Skeletal muscle tissue (tissue), 4 donors: ENCODE data around the gene HMG20A. TPM values are rescaled to one million over a fixed set of nuclear protein-coding genes. Genes with fewer than 3 reads are reported as not detected.

Experiments used
- H3K27ac ChIP-seq: one replicate; pipeline ENCODE4 v1.7.0; 2013; ENCODE audit warnings: mild to moderate bottlenecking, low read depth, low read length, inconsistent platforms
- H3K27me3 ChIP-seq, 3 donors: one replicate each; pipeline ENCODE4 v1.7.0; 2013; ENCODE audit warnings: low read length in 3 of 3; ENCODE audit not compliant: control insufficient read depth in 3 of 3, insufficient read depth in 3 of 3
- H3K36me3 ChIP-seq, 3 donors: one replicate each; pipeline ENCODE4 v1.7.0; 2013; ENCODE audit warnings: low read length in 3 of 3; ENCODE audit not compliant: control insufficient read depth in 3 of 3, insufficient read depth in 3 of 3
- H3K4me1 ChIP-seq, 3 donors: one replicate each; pipeline ENCODE4 v1.7.0; 2013; ENCODE audit warnings: low read length in 3 of 3, mild to moderate bottlenecking in 3 of 3; ENCODE audit not compliant: control insufficient read depth in 3 of 3, insufficient read depth in 3 of 3
- H3K4me3 ChIP-seq, 3 donors: one replicate each; pipeline ENCODE4 v1.7.0; 2013; ENCODE audit warnings: low read length in 3 of 3
- H3K9ac ChIP-seq, 3 donors: one replicate each; pipeline ENCODE4 v1.7.0; 2013; ENCODE audit warnings: low read length in 3 of 3, mild to moderate bottlenecking in 3 of 3, moderate library complexity in 2 of 3, low read depth in 1 of 3
- H3K9me3 ChIP-seq, 3 donors: one replicate each; pipeline ENCODE4 v1.7.0; 2013; ENCODE audit warnings: low read length in 3 of 3; ENCODE audit not compliant: control insufficient read depth in 3 of 3
- total RNA-seq: library from RNA; depleted of rRNA; stranded (reverse); fragments of >200 nt; gene quantifications from one replicate; pipeline ENCODE4 v1.2.3, GENCODE V29; 2014
- donor health status: Osteomylitis.

HMG20A gene
- total RNA-seq, 1 donor from 2014 or later = 30.3 TPM

DNA sequence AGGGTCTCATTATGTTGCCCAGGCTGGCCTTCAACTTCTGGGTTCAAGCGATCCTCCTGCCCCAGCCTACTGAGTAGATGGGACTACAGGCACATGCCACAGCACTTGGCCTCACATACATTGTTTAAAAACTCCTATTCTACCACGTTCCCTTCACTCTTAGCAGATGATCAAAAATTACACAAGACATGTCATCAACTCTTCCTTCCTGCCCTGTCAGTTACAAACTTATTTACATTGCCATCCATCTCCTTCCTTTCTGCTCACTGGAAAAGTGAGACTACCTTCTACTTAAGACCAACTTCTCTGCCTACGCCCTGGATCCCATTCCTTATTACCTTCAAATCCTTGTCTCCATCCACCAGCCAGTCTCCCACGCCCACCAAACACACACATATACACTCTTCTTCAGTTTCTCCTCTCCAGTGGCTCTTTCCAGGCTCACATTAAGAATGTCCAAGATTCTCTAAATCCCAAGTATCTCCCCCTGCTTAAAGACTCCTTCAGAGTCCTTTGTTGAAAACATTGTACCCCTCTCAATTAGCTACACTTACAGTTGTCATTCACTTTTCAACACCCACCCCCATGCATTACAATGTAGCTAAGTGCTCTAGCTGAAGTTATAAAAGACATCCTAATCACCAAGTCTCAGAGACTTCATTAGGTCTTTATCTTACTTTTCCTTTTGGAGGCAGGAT lies 5.1 kb upstream of the HMG20A start:
- no peaks in the 10 kb centered on the region for H3K9me3 ChIP-seq

DNA sequence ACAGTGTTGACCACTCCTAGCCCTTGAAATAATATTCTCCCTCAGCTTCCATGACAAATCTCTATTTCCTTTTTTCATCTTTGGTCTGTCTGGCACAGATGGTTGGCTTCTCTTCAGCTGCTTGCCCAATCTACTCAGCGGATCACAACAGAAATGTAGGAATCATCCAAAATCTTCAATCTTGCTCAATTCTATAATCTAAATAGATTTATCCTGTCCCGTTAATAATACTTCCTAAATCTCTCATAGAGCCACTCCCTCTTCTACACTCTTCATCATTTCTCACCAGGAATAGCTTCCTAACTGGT lies 4.6 kb upstream of the HMG20A start:
- Histone ChIP-seq H3K9me3 (no peaks in the 10 kb centered on the region), H3K9ac (no peak overlapping the region), H3K27ac (no peak overlapping the region), H3K4me3 (no peak overlapping the region), H3K27me3 (no peaks in the 10 kb centered on the region), H3K36me3 (no peaks in the 10 kb centered on the region), H3K4me1 (peaks cover 7 to 35% (median 30%) of the 10 kb centered on the region in 3 donors)

More for the DNA sequence above, 5.1 kb upstream of the HMG20A start:
- no peak overlapping the region for H3K9ac ChIP-seq
- H3K4me3 ChIP-seq = no peak overlapping the region
- H3K4me1 ChIP-seq = peaks cover 6 to 32% (median 29%) of the 10 kb centered on the region in 3 donors
- no peaks in the 10 kb centered on the region for H3K27me3 ChIP-seq
- no peaks in the 10 kb centered on the region for H3K36me3 ChIP-seq
- H3K27ac ChIP-seq = no peak overlapping the region

DNA sequence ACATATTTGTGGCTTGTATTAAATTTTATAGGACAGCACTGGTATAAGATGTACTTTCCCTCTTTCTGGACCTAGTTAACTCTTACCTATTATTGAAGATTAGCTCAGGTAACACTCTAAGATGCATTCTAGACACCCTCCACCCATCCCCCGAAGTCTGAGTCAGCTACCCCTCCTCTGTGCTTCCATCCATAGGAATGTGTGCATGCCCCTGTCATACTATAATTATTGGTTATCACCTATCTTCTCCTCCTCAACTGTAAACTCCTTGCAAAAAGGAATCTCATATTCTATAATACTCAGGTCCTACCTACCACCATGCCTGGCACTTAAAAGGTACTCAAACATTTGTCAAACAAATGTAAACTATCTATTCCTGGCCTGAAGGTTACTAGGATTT lies 3.7 kb upstream of the HMG20A start:
- Histone ChIP-seq H3K4me3 (peak overlapping the region in 1 of 3 donors; percentile 34), H3K27ac (no peak overlapping the region), H3K27me3 (no peaks in the 10 kb centered on the region), H3K4me1 (peaks cover 13 to 35% (median 32%) of the 10 kb centered on the region in 3 donors), H3K9ac (peak overlapping the region in 1 of 3 donors; percentile 38), H3K9me3 (no peaks in the 10 kb centered on the region), H3K36me3 (no peaks in the 10 kb centered on the region)

DNA sequence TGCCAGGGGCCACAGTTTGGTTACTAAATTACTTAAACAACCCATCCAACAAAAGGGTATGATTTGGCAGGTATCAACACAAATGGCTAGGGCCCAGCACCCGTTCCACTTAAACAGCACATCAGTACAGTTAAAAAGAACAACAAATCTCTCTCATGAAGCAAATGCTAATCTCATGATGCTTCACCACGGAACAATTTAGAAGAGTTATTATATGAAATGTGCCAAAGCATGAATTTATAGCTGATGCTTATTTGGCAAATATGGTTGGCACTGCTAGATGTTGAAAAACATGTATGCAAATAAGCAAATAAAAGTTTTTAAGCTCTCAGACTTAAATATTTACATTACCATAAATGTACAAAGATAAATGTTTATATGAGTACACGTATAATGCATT lies 3.1 kb upstream of the HMG20A start:
- peak overlapping the region; percentile 98 for H3K27ac ChIP-seq

DNA sequence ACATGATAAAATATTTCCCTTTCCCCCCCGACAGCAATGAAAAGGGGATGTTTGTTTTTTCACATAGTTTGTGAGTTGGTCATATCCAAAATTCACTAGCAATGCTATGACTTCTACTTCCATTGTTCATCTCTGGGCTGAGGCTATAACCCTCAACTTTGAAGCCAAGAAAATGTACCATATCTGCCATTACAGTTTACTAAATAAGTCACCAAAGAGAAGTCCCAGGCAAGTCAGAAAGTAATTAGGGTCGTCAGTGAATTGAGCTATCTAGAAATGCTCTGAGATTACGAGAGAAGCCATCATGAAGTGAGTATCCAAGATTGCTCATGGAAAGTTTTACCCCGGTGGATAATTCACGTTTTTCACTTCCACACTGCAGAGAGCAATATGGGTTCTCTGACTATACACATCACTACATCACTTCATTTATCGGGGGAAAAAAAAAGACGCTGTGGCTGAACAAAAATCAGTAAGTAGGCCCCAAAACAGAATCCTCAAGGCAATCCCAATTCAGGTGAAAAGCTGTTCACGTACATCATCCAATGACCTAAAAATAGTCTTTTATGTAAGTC lies 2.2 kb upstream of the HMG20A start:
- Histone ChIP-seq H3K9me3 (no peaks in the 10 kb centered on the region), H3K36me3 (no peaks in the 10 kb centered on the region), H3K27ac (peak overlapping the region; percentile 98), H3K4me3 (peak overlapping the region; percentile 84 to 87 (median 86)), H3K27me3 (no peaks in the 10 kb centered on the region), H3K9ac (peak overlapping the region; percentile 84 to 95 (median 87)), H3K4me1 (peaks cover 7 to 29% (median 29%) of the 10 kb centered on the region in 3 donors)

More for the DNA sequence above, 3.1 kb upstream of the HMG20A start:
- peaks cover 11 to 34% (median 32%) of the 10 kb centered on the region in 3 donors for H3K4me1 ChIP-seq
- no peaks in the 10 kb centered on the region for H3K36me3 ChIP-seq
- peak overlapping the region in 1 of 3 donors; percentile 17 for H3K9ac ChIP-seq
- H3K9me3 ChIP-seq = no peaks in the 10 kb centered on the region
- no peaks in the 10 kb centered on the region for H3K27me3 ChIP-seq
- H3K4me3 ChIP-seq = no peak overlapping the region

DNA sequence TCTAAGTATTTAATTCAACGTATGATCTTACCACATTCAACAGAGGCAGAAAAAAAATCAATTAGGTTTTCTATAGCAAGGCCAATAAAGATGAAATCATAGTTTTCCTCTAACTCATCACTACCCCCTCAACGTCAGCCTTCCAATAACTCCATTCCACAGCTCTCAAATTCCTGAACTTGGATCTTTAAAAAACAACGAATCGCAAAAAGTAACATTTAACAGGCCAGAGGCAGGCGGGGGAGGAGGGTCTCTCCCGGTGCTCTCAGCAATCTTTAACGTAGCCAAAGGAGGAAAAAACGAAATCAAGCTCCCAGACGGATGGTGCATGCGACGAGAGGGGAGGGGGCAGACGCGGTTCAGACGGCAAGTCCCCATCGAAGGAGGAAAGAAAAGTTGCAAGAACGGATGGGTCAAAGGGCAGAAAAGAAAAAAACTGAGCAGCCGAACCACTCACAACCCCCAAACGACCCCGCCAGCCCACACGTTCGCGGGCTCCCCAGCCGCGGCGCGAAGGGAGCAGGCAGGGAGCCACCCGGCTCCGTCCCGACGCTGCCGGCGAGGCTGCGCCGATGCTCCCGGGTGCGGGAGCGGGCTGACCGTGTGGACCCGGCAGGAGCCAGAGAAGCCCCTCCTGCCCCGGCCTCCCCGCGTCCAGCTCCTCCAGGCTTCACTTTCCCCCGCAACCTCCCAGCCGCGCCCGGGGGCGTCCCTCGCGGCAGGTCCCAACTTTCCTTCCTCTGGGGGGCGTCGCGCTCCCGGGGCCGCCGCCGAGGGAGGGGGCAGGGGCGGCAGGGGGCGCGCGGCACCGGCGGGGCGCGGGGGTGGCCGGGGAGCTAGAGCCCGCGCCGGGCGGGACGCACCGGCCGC lies 1.5 kb upstream of the HMG20A start:
- Histone ChIP-seq H3K9ac (peak overlapping the region; percentile 84 to 95 (median 87)), H3K27me3 (no peaks in the 10 kb centered on the region), H3K4me1 (peaks cover 7 to 29% (median 29%) of the 10 kb centered on the region in 3 donors), H3K4me3 (peak overlapping the region; percentile 84 to 87 (median 86)), H3K9me3 (no peaks in the 10 kb centered on the region), H3K27ac (peak overlapping the region; percentile 98), H3K36me3 (no peaks in the 10 kb centered on the region)

DNA sequence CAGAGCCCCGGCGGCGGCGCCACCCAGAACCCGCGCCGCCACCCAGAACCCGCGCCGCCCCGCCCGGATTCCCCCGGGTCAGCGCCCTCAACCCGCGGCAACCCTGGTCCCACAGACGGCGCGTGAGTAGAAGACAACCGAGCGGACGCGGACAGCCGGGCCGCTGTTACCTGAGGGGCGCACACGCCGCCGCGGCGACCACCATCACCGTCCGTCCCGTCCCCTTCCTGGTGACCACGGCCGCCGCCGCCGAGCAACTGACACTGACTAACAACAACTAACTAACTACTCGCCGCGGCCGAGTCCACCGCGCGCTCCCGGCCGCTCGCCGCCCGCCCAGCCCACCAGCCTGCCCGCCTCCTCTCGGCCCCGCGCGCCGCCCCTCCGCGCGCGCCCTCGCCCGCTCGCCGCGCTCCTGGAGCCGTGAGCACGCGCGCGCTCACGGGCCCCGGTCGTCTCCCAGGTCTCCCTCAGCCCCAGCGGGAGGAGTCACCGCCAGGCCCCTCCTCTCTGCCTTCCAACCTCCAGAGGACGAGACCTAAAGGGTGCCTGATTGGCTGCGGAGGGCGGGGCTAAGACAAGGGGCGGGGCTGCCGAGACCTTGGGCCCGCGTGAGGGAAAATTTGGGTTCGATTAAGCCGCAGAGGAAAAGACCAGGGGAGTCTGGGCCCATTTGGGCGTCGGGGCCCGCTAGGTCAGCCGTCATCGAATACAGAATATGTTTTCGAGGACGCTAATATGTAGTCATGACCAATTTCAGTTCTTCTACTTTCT lies 665 bp upstream of the HMG20A start, which contains the start of gene PEAK1:
Gene PEAK1 (minus strand): TSS at position 269 of the 774 bp plus-strand sequence. CDS start 238,178 bp downstream, outside the sequence.
- Histone ChIP-seq H3K9me3 (no peaks in the 10 kb centered on the region), H3K27me3 (no peaks in the 10 kb centered on the region), H3K4me1 (peaks cover 7 to 31% (median 23%) of the 10 kb centered on the region in 3 donors), H3K9ac (peak within 1 kb of the TSS; percentile 94 to 96 (median 95)), H3K4me3 (peak within 1 kb of the TSS; percentile 93 to 96 (median 95)), H3K36me3 (no peaks in the 10 kb centered on the region), H3K27ac (peak within 1 kb of the TSS; percentile 98)

DNA sequence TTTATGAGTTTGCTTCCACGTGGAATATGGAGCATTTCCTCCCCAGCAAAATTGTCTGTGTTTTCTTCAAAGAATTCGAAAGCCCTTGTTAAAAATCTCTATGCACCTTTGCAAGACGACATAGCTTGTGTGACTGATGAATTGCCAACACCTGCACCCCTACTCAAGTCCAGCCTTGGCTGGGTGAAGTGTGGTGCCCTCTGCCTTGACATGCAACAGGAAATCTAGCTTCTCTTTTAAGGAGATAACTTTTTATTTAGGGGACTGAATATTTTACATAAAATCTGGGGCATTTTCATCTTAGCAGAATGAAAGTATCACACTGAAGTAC lies 647 bp downstream of the HMG20A start:
- Histone ChIP-seq H3K4me1 (peaks cover 7 to 34% (median 20%) of the 10 kb centered on the region in 3 donors), H3K36me3 (no peaks in the 10 kb centered on the region), H3K4me3 (peak overlapping the region; percentile 93 to 96 (median 95)), H3K27ac (peak overlapping the region; percentile 98), H3K9ac (peak overlapping the region; percentile 93 to 96 (median 94)), H3K9me3 (no peaks in the 10 kb centered on the region), H3K27me3 (no peaks in the 10 kb centered on the region)

DNA sequence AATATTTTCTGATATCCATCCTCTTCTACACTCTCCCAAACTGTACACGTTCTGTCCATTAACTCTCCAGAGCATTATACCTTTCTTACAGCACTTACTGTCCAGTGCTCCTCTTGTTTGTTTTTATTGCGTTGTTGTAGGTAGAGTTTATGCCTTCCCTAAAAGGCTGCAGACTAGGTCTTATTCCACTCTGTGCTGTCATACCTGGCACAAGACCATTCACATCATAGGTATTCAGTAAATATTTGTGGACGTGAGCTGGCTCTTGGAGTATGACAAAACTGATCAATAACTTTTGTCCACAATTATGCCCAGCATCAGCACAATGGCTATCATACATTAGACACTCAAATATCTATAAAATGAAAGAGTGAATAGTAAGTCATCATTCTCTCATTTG lies 4.4 kb downstream of the HMG20A start:
- Histone ChIP-seq H3K27ac (no peak overlapping the region), H3K9ac (no peak overlapping the region), H3K9me3 (no peaks in the 10 kb centered on the region), H3K4me3 (no peak overlapping the region), H3K27me3 (no peaks in the 10 kb centered on the region), H3K4me1 (peaks cover 7 to 19% (median 10%) of the 10 kb centered on the region in 3 donors), H3K36me3 (no peaks in the 10 kb centered on the region)
